Heart right ventricle (tissue), 16 donors: ENCODE results near the gene CBFA2T2. TPM values are rescaled to one million over a fixed set of nuclear protein-coding genes. Genes with fewer than 3 reads are reported as not detected.
A peak's percentile ranks its signal among the peaks of the same experiment; 100 is the strongest.
"Not testable (repeated sequence)": the region's sequence is repeated elsewhere in the genome, so short reads cannot be mapped to it uniquely, and the experiment has no call there.

Experiments used
- ATAC-seq, 8 donors: fragments of 200-7000 bp; cut with Tn5 transposase; one replicate each; pipeline ENCODE4 v1.9.1; 2020; ENCODE audit warnings: mild to moderate bottlenecking in 8 of 8, moderate library complexity in 8 of 8, moderate number of reproducible peaks in 1 of 8
- DNase-seq, 2 donors: peaks; one replicate each; pipeline ENCODE4 v3.0.0-alpha.2; 2020
- H3K27ac ChIP-seq, 10 donors: fragments of 200-600 bp; sonication (generic) in 2 of 10; one replicate each; pipeline versions ENCODE4 v1.5.0 to v1.8.0; 2020 to 2022; ENCODE audit warnings: mild to moderate bottlenecking in 3 of 10
- H3K27me3 ChIP-seq, 7 donors: fragments of 200-600 bp; one replicate each; pipeline ENCODE4 v1.8.0; 2021 to 2022; ENCODE audit warnings: mild to moderate bottlenecking in 2 of 7
- H3K36me3 ChIP-seq, 9 donors: fragments of 200-600 bp; sonication (generic) in 1 of 9; one replicate each; pipeline versions ENCODE4 v1.5.0 to v1.8.0; 2020 to 2022; ENCODE audit warnings: mild to moderate bottlenecking in 2 of 9
- H3K4me1 ChIP-seq, 9 donors: fragments of 200-600 bp; sonication (generic) in 1 of 9; one replicate each; pipeline versions ENCODE4 v1.5.0 to v1.8.0; 2020 to 2022; ENCODE audit warnings: mild to moderate bottlenecking in 4 of 9
- H3K4me3 ChIP-seq, 10 donors: fragments of 200-600 bp; sonication (generic) in 2 of 10; one replicate each; pipeline versions ENCODE4 v1.5.0 to v1.8.0; 2020 to 2022; ENCODE audit warnings: mild to moderate bottlenecking in 7 of 10, moderate library complexity in 2 of 10
- H3K9me3 ChIP-seq, 11 donors: fragments of 200-600 bp in 10 of 11; sonication (generic) in 2 of 11; one replicate each; pipeline versions ENCODE4 v1.5.0 to v1.8.0; 2013 to 2022; ENCODE audit warnings: mild to moderate bottlenecking in 2 of 11, control low read depth in 1 of 11, moderate library complexity in 1 of 11
- CTCF ChIP-seq, 9 donors: fragments of 200-600 bp; sonication (generic) in 2 of 9; IDR thresholded peaks; one replicate each; pipeline versions ENCODE4 v1.5.0 to v1.8.0; 2021 to 2022; ENCODE audit warnings: antibody characterized with exemption in 9 of 9, mild to moderate bottlenecking in 5 of 9, moderate library complexity in 1 of 9
- WGBS, 2 donors: extraction: QIAGEN DNeasy Blood & Tissue Kit; methylation state at CpG; one replicate each; pipeline ENCODE4 v1.1.7; 2013; ENCODE audit warnings: inconsistent platforms in 1 of 2; 5-methylcytosine and 5-hydroxymethylcytosine counted together
- intact Hi-C, 10 donors: fragments of 100-400 bp; cut with DNase I; formaldehyde crosslinking; loops; one replicate each; pipeline versions ENCODE4 v1.11.1 to v1.14.2; 2022
- polyA plus RNA-seq, 2 donors: library from polyadenylated mRNA; stranded (reverse); fragments of 200-250 nt; gene quantifications; one replicate each; pipeline ENCODE4 v1.2.3, GENCODE V29; 2013
- total RNA-seq, 10 donors: library from RNA; stranded (reverse); fragmentation: NEBNext Ultra II Directional in 3 of 10; extraction: Animal tissue kit (Norgen Biotek cat#: 25700) in 3 of 10; gene quantifications; one replicate each; pipeline versions ENCODE4 v1.2.1 to v1.2.4, GENCODE V29; 2021 to 2023
- donor health status: Arrhythmogenic right ventricular cardiomyopathy.
- donor health status: ischemic (EF 13 %, LVEDD 7.1; RV severe dilation, severe dysfunction).
- donor health status: healthy with polysubstance abuse.
- donor health status: DM: no; HTN: yes; CAD: no.
- donor health status: DM: no; HTN: no; CAD: no.
- donor health status: ischemic (EF 25% LVEDD 6.9; RV normal size, moderate dysfunction).
- donor health status: ischemic (EF 25% LVEDD 5.7; RV mildly dilated, moderate dysfunction).
- donor health status: healthy.
- donor health status: DM: yes; HTN: yes; CAD: no.
- donor health status: Ischemic cardiomyopathy.
- donor health status: ischemic (EF 35%, LVEDD 5.7; RV mildly dilated, moderate dysfunction).
- donor health status: nonischemic (EF 11% LVEDD 7.7; RV severe dilation, severe dysfunction).
- donor health status: DM: yes; HTN: yes; CAD: no.
- donor health status: PGD.
- donor health status: ischemic (EF 29% LVEDD 5.4; RV normal size, mild dysfunction).
- donor health status: nonischemic (EF 23%, LVEDD 6.1; RV moderate dilation, normal function).

CBFA2T2 gene
- total and polyA plus RNA-seq, 12 donors: 3.5 to 13.3 (median 11.3) TPM

DNA sequence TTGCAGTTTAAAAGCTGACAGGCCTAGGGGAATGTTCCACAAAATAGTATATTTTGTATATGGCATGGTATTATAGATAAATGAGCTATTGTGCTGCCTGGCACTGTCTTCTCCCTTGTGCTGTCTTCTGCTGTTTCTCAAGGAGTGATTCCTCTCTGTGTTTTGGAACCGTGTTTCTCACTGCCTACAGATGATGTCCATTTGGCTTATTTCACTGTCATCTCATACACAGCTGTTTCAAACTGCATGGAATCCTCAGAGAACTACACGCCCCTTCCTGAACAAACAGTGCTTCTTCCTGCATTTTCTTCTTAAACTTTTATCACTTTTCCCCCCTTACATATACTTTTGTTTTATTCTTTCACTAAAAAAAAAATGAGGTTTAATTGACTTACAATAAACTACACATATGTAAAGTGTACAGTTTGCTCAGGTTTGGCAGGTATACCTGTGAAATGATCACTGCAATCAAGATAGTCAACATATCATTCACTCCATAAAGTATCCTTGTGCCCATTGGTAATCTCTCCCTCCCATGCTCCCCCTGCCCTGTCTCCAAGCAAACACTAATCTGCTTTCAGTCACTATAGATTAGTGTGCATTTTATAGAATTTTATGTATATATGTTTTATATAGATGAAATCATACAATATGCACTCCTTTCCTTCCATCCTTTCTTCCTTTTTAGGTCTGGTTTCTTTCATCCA is 43.0 kb downstream of the CBFA2T2 start:
- H3K9me3 ChIP-seq: no peaks in the 10 kb centered on the region
- ATAC-seq (peak in 6 of 8 donors; percentile 58 to 72 (median 68)), DNase-seq (no peak)
- no peaks in the 10 kb centered on the region for H3K36me3 ChIP-seq
- peak overlapping the region in 2 of 10 donors; percentile 4 to 16 for H3K27ac ChIP-seq
- H3K4me3 ChIP-seq: no peak overlapping the region
- peaks cover 7 to 34% (median 23%) of the 10 kb centered on the region in 9 donors for H3K4me1 ChIP-seq
- TF ChIP-seq CTCF (IDR thresholded peaks at IDR 0.05): no peak
- H3K27me3 ChIP-seq: no peaks in the 10 kb centered on the region
- 35 to 36% methylated on average over 2 of the region's 2 CpGs for WGBS, 2 donors
- intact Hi-C loops: no loop called here

GRCh38 chr20:33535717-33536116 is 45.8 kb downstream of the CBFA2T2 start:
- intact Hi-C loops, H3K9me3 ChIP-seq, H3K4me3 ChIP-seq, H3K36me3 ChIP-seq, H3K27ac ChIP-seq, ATAC-seq, H3K27me3 ChIP-seq, DNase-seq: not testable (repeated sequence)
- 84 to 86% methylated on average over 5 to 6 of the region's 8 CpGs for WGBS, 2 donors
- H3K4me1 ChIP-seq: peaks cover 7 to 50% (median 36%) of the 10 kb centered on the region in 9 donors

GRCh38 chr20:33537608-33538007 is 47.7 kb downstream of the CBFA2T2 start:
- no peak for TF ChIP-seq CTCF (IDR thresholded peaks at IDR 0.05)
- no peak overlapping the region for H3K27ac ChIP-seq
- DNase-seq (no peak), ATAC-seq (no peak)
- H3K36me3 ChIP-seq: no peaks in the 10 kb centered on the region
- H3K27me3 ChIP-seq: no peaks in the 10 kb centered on the region
- peaks cover 0 to 37% (median 18%) of the 10 kb centered on the region in 9 donors for H3K4me1 ChIP-seq
- intact Hi-C loops: no loop called here
- H3K4me3 ChIP-seq: no peak overlapping the region
- no peaks in the 10 kb centered on the region for H3K9me3 ChIP-seq
- WGBS, 2 donors: 57 to 69% methylated on average over 2 of the region's 2 CpGs

DNA sequence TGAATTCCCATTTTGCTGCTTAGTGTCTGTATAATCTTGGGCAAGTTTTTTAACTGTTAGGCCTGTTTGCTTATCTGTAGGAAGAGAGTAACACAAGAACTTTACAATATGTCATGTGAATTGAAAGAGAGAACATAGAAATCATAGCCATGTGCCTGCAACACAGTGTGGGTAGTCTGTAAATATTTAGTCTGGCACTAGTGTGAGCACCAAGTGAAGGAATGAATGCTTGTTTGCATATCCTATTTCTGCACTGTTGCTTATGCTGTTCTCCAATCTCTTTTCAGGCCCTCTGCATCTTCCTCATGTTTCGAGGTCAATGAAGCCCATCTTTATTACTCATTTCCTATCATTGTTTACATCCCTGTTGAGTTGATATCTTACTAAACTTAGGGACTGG is 49.2 kb downstream of the CBFA2T2 start:
- no peak for TF ChIP-seq CTCF (IDR thresholded peaks at IDR 0.05)
- peak overlapping the region in 1 of 10 donors; percentile 33 for H3K27ac ChIP-seq
- ATAC-seq (no peak), DNase-seq (no peak)
- no peaks in the 10 kb centered on the region for H3K27me3 ChIP-seq
- 49 to 66% methylated on average over 1 of the region's 1 CpG for WGBS, 2 donors
- no peak overlapping the region for H3K4me3 ChIP-seq
- H3K4me1 ChIP-seq: peaks cover 0 to 25% (median 10%) of the 10 kb centered on the region in 9 donors
- intact Hi-C loops: no loop called here
- H3K36me3 ChIP-seq: no peaks in the 10 kb centered on the region
- no peaks in the 10 kb centered on the region for H3K9me3 ChIP-seq

DNA sequence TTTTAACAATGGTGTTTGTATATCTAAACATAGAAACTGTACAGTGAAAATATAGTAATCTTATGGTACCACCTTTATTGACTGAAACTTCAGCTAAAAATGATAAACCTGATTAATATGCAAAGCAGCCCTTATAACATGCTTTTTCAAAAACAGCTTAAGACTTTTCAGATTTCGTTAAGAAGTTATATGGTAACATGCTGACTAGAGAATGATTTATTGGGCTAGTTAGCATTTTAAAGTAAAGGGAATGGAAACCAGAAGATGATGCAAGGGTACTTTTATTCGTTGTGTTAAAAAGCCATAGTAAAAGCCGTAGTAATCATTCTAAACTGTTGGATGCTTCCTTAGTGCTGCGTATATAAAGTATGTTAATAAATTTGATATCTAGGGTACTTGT is 50.5 kb downstream of the CBFA2T2 start:
- H3K27ac ChIP-seq: no peak overlapping the region
- no peaks in the 10 kb centered on the region for H3K9me3 ChIP-seq
- 95 to 96% methylated on average over 4 of the region's 4 CpGs for WGBS, 2 donors
- no peaks in the 10 kb centered on the region for H3K36me3 ChIP-seq
- DNase-seq: no peak
- no peak for ATAC-seq
- no peaks in the 10 kb centered on the region for H3K27me3 ChIP-seq
- no peak overlapping the region for H3K4me3 ChIP-seq
- no peak for TF ChIP-seq CTCF (IDR thresholded peaks at IDR 0.05)
- peaks cover 0 to 25% (median 10%) of the 10 kb centered on the region in 9 donors for H3K4me1 ChIP-seq
- intact Hi-C loops: no loop called here
